Smooth muscle cell (in vitro differentiated cells): ENCODE data around the gene ZNF280A. TPM values are rescaled to one million over a fixed set of nuclear protein-coding genes. Genes with fewer than 3 reads are reported as not detected.
"Not testable (repeated sequence)": the region's sequence is repeated elsewhere in the genome, so short reads cannot be mapped to it uniquely, and the experiment has no call there.

ENCODE experiments used
- DNase-seq: peaks from one replicate; lab custom pipeline; 2025; ENCODE audit not compliant: unreplicated experiment; lab: John Stamatoyannopoulos, UW
- H2AFZ ChIP-seq: fragments of 200-600 bp; sonication (generic); 2 replicates; pipeline ENCODE4 v1.6.0; 2016; ENCODE audit warnings: antibody characterized with exemption, low read depth, mild to moderate bottlenecking
- H3F3A ChIP-seq: fragments of 200-600 bp; sonication (generic); 2 replicates; pipeline ENCODE4 v1.6.0; 2017; ENCODE audit warnings: antibody characterized with exemption, low read depth
- H3K27ac ChIP-seq: fragments of 200-600 bp; sonication (generic); 2 replicates; pipeline ENCODE4 v1.5.1; 2016; ENCODE audit warnings: low read depth, mild to moderate bottlenecking
- H3K27me3 ChIP-seq: fragments of 200-600 bp; sonication (generic); 2 replicates; pipeline ENCODE4 v1.6.1; 2016; ENCODE audit warnings: low read depth, mild to moderate bottlenecking
- H3K36me3 ChIP-seq: fragments of 200-600 bp; sonication (generic); 2 replicates; pipeline ENCODE4 v1.5.1; 2016; ENCODE audit warnings: low read depth
- H3K4me1 ChIP-seq: fragments of 200-600 bp; sonication (generic); 2 replicates; pipeline ENCODE4 v1.5.1; 2016; ENCODE audit warnings: low read depth
- H3K4me2 ChIP-seq: fragments of 200-600 bp; sonication (generic); 2 replicates; pipeline ENCODE4 v1.6.0; 2016; ENCODE audit warnings: mild to moderate bottlenecking
- H3K4me3 ChIP-seq: fragments of 200-600 bp; sonication (generic); 2 replicates; pipeline ENCODE4 v1.5.1; 2016; ENCODE audit warnings: mild to moderate bottlenecking
- H3K79me2 ChIP-seq: fragments of 200-600 bp; sonication (generic); 2 replicates; pipeline ENCODE4 v1.6.0; 2016; ENCODE audit warnings: low read depth, mild to moderate bottlenecking
- H3K9ac ChIP-seq: fragments of 200-600 bp; sonication (generic); 2 replicates; pipeline ENCODE4 v1.6.0; 2016; ENCODE audit warnings: low read depth
- H3K9me3 ChIP-seq: fragments of 200-600 bp; sonication (generic); replicated peaks from 2 replicates; pipeline ENCODE4 v1.5.1; 2016; ENCODE audit warnings: low read depth
- H4K20me1 ChIP-seq: fragments of 200-600 bp; sonication (generic); 2 replicates; pipeline ENCODE4 v1.6.0; 2016; ENCODE audit warnings: low read depth
- CTCF ChIP-seq: fragments of 200-600 bp; sonication (generic); IDR thresholded peaks from 2 replicates; pipeline ENCODE4 v1.5.1; 2017; ENCODE audit warnings: borderline replicate concordance, mild to moderate bottlenecking, antibody characterized with exemption; ENCODE audit not compliant: insufficient read depth, poor library complexity, severe bottlenecking
- WGBS: methylation state at CpG from one replicate; pipeline ENCODE4 v1.1.7; 2016; ENCODE audit warnings: low lambda C conversion rate; 5-methylcytosine and 5-hydroxymethylcytosine counted together
- polyA plus RNA-seq: library from polyadenylated mRNA; unstranded; fragments of >200 nt; fragmentation: Nextera tagmentation; extraction: Ambion mirVana; gene quantifications from 2 replicates; pipeline ENCODE4 v1.2.1, GENCODE V29; 2016
- total RNA-seq: library from RNA; depleted of rRNA; stranded (reverse); fragments of >200 nt; gene quantifications from 2 replicates; pipeline ENCODE4 v1.2.3, GENCODE V29; 2014

The ZNF280A gene
- total and polyA plus RNA-seq, 2 experiments from 2014 or later: 0.21 TPM; not detected in 1

- no peak overlapping the region for H2AFZ ChIP-seq
These were observed 4.2 kb downstream of the ZNF280A start for GRCh38 chr22:22515890-22516289.

GRCh38 chr22:22514431-22514830, 5.6 kb downstream of the ZNF280A start:
- DNase-seq, H3F3A ChIP-seq, H3K79me2 ChIP-seq, H2AFZ ChIP-seq, H3K9ac ChIP-seq, H3K4me1 ChIP-seq, H3K4me2 ChIP-seq, H3K36me3 ChIP-seq, H3K27ac ChIP-seq, H3K9me3 ChIP-seq, H4K20me1 ChIP-seq, H3K4me3 ChIP-seq: not testable (repeated sequence)
- peaks cover 39% of the 10 kb centered on the region for H3K27me3 ChIP-seq
- 64% methylated on average over 8 of the region's 8 CpGs for WGBS

More at GRCh38 chr22:22515890-22516289, 4.2 kb downstream of the ZNF280A start:
- no peak for DNase-seq
- Histone ChIP-seq H3F3A (no peaks in the 10 kb centered on the region), H3K4me1 (peaks cover 10% of the 10 kb centered on the region), H4K20me1 (no peaks in the 10 kb centered on the region), H3K4me3 (no peak overlapping the region), H3K4me2 (no peak overlapping the region), H3K36me3 (no peaks in the 10 kb centered on the region), H3K27ac (no peak overlapping the region), H3K9ac (no peak overlapping the region), H3K9me3 (no peaks in the 10 kb centered on the region), H3K27me3 (peaks cover 39% of the 10 kb centered on the region), H3K79me2 (no peaks in the 10 kb centered on the region)
- TF ChIP-seq CTCF: no peak

GRCh38 chr22:22513619-22514018, 6.5 kb downstream of the ZNF280A start:
- no peaks in the 10 kb centered on the region for H3K36me3 ChIP-seq
- H3K27ac ChIP-seq: no peak overlapping the region
- no peak overlapping the region for H3K4me3 ChIP-seq
- no peak for TF ChIP-seq CTCF
- H4K20me1 ChIP-seq: no peaks in the 10 kb centered on the region
- no peaks in the 10 kb centered on the region for H3K79me2 ChIP-seq
- H3K4me2 ChIP-seq: no peak overlapping the region
- DNase-seq: no peak
- peaks cover 39% of the 10 kb centered on the region for H3K27me3 ChIP-seq
- H3F3A ChIP-seq: no peaks in the 10 kb centered on the region
- no peak overlapping the region for H2AFZ ChIP-seq
- no peak overlapping the region for H3K9ac ChIP-seq
- 93% methylated on average over 2 of the region's 2 CpGs for WGBS
- no peaks in the 10 kb centered on the region for H3K4me1 ChIP-seq
- no peaks in the 10 kb centered on the region for H3K9me3 ChIP-seq

GRCh38 chr22:22512951-22513350, 7.1 kb downstream of the ZNF280A start:
- no peak overlapping the region for H3K9ac ChIP-seq
- no peaks in the 10 kb centered on the region for H3K36me3 ChIP-seq
- no peak overlapping the region for H3K4me2 ChIP-seq
- H3K4me1 ChIP-seq: peaks cover 1% of the 10 kb centered on the region
- no peaks in the 10 kb centered on the region for H3K9me3 ChIP-seq
- 76% methylated on average over 5 of the region's 5 CpGs for WGBS
- H3K4me3 ChIP-seq: no peak overlapping the region
- H3K79me2 ChIP-seq: no peaks in the 10 kb centered on the region
- no peak overlapping the region for H3K27ac ChIP-seq
- no peak for TF ChIP-seq CTCF
- H3F3A ChIP-seq: no peaks in the 10 kb centered on the region
- H2AFZ ChIP-seq: no peak overlapping the region
- no peaks in the 10 kb centered on the region for H4K20me1 ChIP-seq
- H3K27me3 ChIP-seq: peaks cover 39% of the 10 kb centered on the region
- no peak for DNase-seq

- not testable (repeated sequence) for H4K20me1 ChIP-seq, DNase-seq, H3K27ac ChIP-seq, H3K36me3 ChIP-seq, H3K9me3 ChIP-seq, H3K9ac ChIP-seq, H3K79me2 ChIP-seq, H3K4me3 ChIP-seq, H3F3A ChIP-seq, H3K4me2 ChIP-seq, H3K4me1 ChIP-seq, H2AFZ ChIP-seq
- H3K27me3 ChIP-seq: peaks cover 39% of the 10 kb centered on the region
- 94% methylated on average over 7 of the region's 7 CpGs for WGBS
These were observed 9.2 kb downstream of the ZNF280A start for GRCh38 chr22:22510833-22511232.

- not testable (repeated sequence) for DNase-seq, H3K36me3 ChIP-seq, H3F3A ChIP-seq, H4K20me1 ChIP-seq, H3K27ac ChIP-seq, H3K79me2 ChIP-seq, H3K9me3 ChIP-seq, H3K4me1 ChIP-seq, H3K9ac ChIP-seq, H3K4me2 ChIP-seq, H3K4me3 ChIP-seq
- H3K27me3 ChIP-seq: peaks cover 37% of the 10 kb centered on the region
- H2AFZ ChIP-seq: peak overlapping the region; percentile 47
- 93% methylated on average over 6 of the region's 6 CpGs for WGBS
These were observed 10.2 kb downstream of the ZNF280A start for GRCh38 chr22:22509912-22510311.
